ENCODE results near the gene FXYD6.

DNA sequence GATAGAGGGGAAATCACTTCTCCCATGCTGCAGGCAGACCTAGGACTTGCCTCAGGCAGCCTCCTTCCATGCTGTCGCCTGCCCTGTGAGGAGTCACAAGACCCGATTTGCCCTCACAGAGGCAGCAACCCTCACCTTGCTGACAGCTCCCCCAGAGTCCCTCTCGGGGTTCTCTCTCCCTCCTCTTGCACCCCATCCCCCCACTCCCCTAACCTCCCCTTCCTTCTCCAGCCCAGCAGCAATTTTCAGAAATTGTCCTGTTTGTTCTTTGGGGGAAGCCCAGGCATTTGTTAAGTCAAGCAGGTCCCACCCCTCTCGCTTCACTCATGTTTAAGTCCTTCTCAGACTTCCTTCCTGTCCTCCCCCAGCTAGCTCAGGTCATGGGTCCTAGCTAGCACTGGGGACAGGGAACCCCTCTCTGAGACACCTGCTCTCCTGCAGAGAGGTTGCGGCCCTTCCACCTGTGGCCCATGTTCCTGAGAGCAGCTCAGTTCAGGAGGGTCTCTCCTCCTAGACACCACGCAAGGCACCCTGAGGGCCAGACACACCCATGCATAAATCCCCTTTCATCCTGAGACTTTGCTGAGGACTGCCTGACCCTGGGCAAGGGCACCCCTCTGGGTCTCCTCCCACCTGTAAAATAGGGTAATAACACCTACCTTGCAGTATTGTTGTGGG lies 45.6 kb downstream of the FXYD6 start:
- TF ChIP-seq POLR2A (IDR thresholded peaks at IDR 0.05), result no peak
- TF ChIP-seq, protein P1, sequence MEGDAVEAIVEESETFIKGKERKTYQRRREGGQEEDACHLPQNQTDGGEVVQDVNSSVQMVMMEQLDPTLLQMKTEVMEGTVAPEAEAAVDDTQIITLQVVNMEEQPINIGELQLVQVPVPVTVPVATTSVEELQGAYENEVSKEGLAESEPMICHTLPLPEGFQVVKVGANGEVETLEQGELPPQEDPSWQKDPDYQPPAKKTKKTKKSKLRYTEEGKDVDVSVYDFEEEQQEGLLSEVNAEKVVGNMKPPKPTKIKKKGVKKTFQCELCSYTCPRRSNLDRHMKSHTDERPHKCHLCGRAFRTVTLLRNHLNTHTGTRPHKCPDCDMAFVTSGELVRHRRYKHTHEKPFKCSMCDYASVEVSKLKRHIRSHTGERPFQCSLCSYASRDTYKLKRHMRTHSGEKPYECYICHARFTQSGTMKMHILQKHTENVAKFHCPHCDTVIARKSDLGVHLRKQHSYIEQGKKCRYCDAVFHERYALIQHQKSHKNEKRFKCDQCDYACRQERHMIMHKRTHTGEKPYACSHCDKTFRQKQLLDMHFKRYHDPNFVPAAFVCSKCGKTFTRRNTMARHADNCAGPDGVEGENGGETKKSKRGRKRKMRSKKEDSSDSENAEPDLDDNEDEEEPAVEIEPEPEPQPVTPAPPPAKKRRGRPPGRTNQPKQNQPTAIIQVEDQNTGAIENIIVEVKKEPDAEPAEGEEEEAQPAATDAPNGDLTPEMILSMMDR (IDR thresholded peaks at IDR 0.05), result no peak

All from testis (tissue), 2 donors.